B cell (primary cell): ENCODE results near the gene PTX4. TPM values are rescaled to one million over a fixed set of nuclear protein-coding genes. Genes with fewer than 3 reads are reported as not detected.
A peak's percentile ranks its signal among the peaks of the same experiment; 100 is the strongest.

Experiments used
- ATAC-seq: fragments of 200-7000 bp; cut with Tn5 transposase; one replicate; pipeline ENCODE4 v1.10.0; 2021; ENCODE audit warnings: low read depth, mild to moderate bottlenecking, moderate number of reproducible peaks, moderate library complexity
- CTCF ChIA-PET: fragments of 350-600 bp; sonication (Branson Sonifier 250); formaldehyde crosslinking; loops from one replicate; lab custom pipeline; 2021; ENCODE audit warnings: antibody characterized with exemption, inconsistent platforms; lab: Charles Lee
- POLR2A ChIA-PET: fragments of 350-600 bp; sonication (Branson Sonifier 250); formaldehyde crosslinking; loops from one replicate; lab custom pipeline; 2021; ENCODE audit warnings: antibody characterized with exemption; lab: Charles Lee
- DNase-seq: peaks from one replicate; pipeline ENCODE4 v3.0.0; 2013
- H2AFZ ChIP-seq: 2 replicates; pipeline ENCODE4 v1.6.1; 2012; ENCODE audit warnings: mild to moderate bottlenecking, low read depth, low read length; ENCODE audit not compliant: insufficient read depth, poor library complexity, severe bottlenecking
- H3K27ac ChIP-seq, 2 donors: 1 replicate in 1 of 2; 2 replicates in 1 of 2; pipeline ENCODE4 v1.5.1; 2012 to 2013; ENCODE audit warnings: low read length in 2 of 2, mild to moderate bottlenecking in 2 of 2, moderate library complexity in 1 of 2
- H3K27me3 ChIP-seq, 4 experiments: fragments of 200-600 bp in 1 of 4; sonication (generic) in 1 of 4; replicated peaks in 1 of 4; 1 replicate in 2 of 4; 2 replicates in 2 of 4; pipeline versions ENCODE4 v1.6.1 to v1.7.0; 2013 to 2016; ENCODE audit warnings: low read length in 3 of 4, mild to moderate bottlenecking in 2 of 4, mixed read lengths in 1 of 4, moderate library complexity in 1 of 4; ENCODE audit not compliant: insufficient read depth in 4 of 4, control insufficient read depth in 3 of 4; ENCODE audit errors: control extremely low read depth in 1 of 4
- H3K36me3 ChIP-seq, 2 experiments: replicated peaks in 1 of 2; 1 replicate in 1 of 2; 2 replicates in 1 of 2; pipeline versions ENCODE4 v1.6.1 to v1.7.1; 2013; ENCODE audit warnings: low read length in 1 of 2; ENCODE audit not compliant: insufficient read depth in 2 of 2, control insufficient read depth in 1 of 2; ENCODE audit errors: control extremely low read depth in 1 of 2, extremely low read depth in 1 of 2
- H3K4me1 ChIP-seq, 2 donors: fragments of 200-600 bp in 1 of 2; sonication (generic) in 1 of 2; 1 replicate in 1 of 2; 2 replicates in 1 of 2; pipeline versions ENCODE4 v1.5.1 to v1.6.1; 2013 to 2017; ENCODE audit warnings: low read length in 2 of 2; ENCODE audit not compliant: control insufficient read depth in 2 of 2, insufficient read depth in 2 of 2
- H3K4me2 ChIP-seq: replicated peaks from 2 replicates; pipeline ENCODE3; 2012; ENCODE audit warnings: mild to moderate bottlenecking, low read depth, low read length; ENCODE audit not compliant: poor library complexity, severe bottlenecking
- H3K4me3 ChIP-seq, 5 experiments: fragments of 200-600 bp in 1 of 5; sonication (generic) in 1 of 5; 1 replicate in 3 of 5; 2 replicates in 2 of 5; pipeline versions ENCODE4 v1.5.1 to v1.7.0; 2011 to 2016; ENCODE audit warnings: low read length in 4 of 5, mild to moderate bottlenecking in 4 of 5, low read depth in 2 of 5, control low read depth in 1 of 5, moderate library complexity in 1 of 5; ENCODE audit not compliant: insufficient read depth in 1 of 5; ENCODE audit errors: control extremely low read depth in 1 of 5, extremely low read depth in 1 of 5
- H3K79me2 ChIP-seq: fragments of 200-600 bp; sonication (generic); one replicate; pipeline ENCODE4 v1.6.0; 2016; ENCODE audit warnings: low read length; ENCODE audit not compliant: control insufficient read depth, insufficient read depth
- H3K9ac ChIP-seq: fragments of 200-600 bp; sonication (generic); 2 replicates; pipeline ENCODE4 v1.6.1; 2017; ENCODE audit warnings: mild to moderate bottlenecking, low read length, moderate library complexity
- H3K9me3 ChIP-seq, 3 donors: one replicate each; pipeline versions ENCODE4 v1.6.1 to v1.7.1; 2013; ENCODE audit warnings: low read length in 2 of 3; ENCODE audit not compliant: control insufficient read depth in 2 of 3, insufficient read depth in 1 of 3; ENCODE audit errors: control extremely low read depth in 1 of 3
- H4K20me1 ChIP-seq: 2 replicates; pipeline ENCODE4 v1.6.0; 2012; ENCODE audit warnings: mild to moderate bottlenecking, low read length; ENCODE audit not compliant: insufficient read depth, control insufficient read depth, poor library complexity, severe bottlenecking
- H3K27ac Mint-ChIP-seq: one replicate; pipeline ENCODE4 v1.8.0; 2021; ENCODE audit warnings: mixed read lengths
- H3K27me3 Mint-ChIP-seq: one replicate; pipeline ENCODE4 v1.8.0; 2021; ENCODE audit warnings: mixed read lengths
- H3K4me1 Mint-ChIP-seq: one replicate; pipeline ENCODE4 v1.8.0; 2021; ENCODE audit warnings: mixed read lengths
- H3K4me3 Mint-ChIP-seq: one replicate; pipeline ENCODE4 v1.8.0; 2021; ENCODE audit warnings: mixed read lengths
- H3K9me3 Mint-ChIP-seq: one replicate; pipeline ENCODE4 v1.8.0; 2022; ENCODE audit warnings: mixed read lengths; ENCODE audit not compliant: insufficient read depth
- EZH2 ChIP-seq: IDR thresholded peaks from 2 replicates; pipeline ENCODE4 v1.6.1; 2012; ENCODE audit warnings: borderline replicate concordance, low read depth, mild to moderate bottlenecking, moderate library complexity, low read length; ENCODE audit not compliant: insufficient read depth, poor library complexity, severe bottlenecking
- WGBS: methylation state at CpG from one replicate; pipeline ENCODE4 v1.1.5; 2013; ENCODE audit warnings: missing lambda C conversion rate; ENCODE audit not compliant: insufficient coverage; 5-methylcytosine and 5-hydroxymethylcytosine counted together
- intact Hi-C: fragments of 100-400 bp; cut with micrococcal nuclease; formaldehyde crosslinking; loops from one replicate; pipeline ENCODE4 v1.10.0; 2022
- polyA plus RNA-seq: library from polyadenylated mRNA; depleted of rRNA; stranded (reverse); fragments of >200 nt; gene quantifications from 2 replicates; pipeline ENCODE4 v1.2.3, GENCODE V29; 2012
- total RNA-seq, 2 donors: library from RNA; stranded (reverse); fragments of 120-200 nt in 1 of 2; gene quantifications; 1 replicate in 1 of 2; 2 replicates in 1 of 2; pipeline versions ENCODE4 v1.2.3 to v1.2.4, GENCODE V29; 2013 to 2022
- TF ChIP-seq, protein P1 (sequence below): fragments of 200-600 bp; IDR thresholded peaks from one replicate; pipeline ENCODE4 v1.8.0; 2022; ENCODE audit warnings: antibody characterized with exemption, mild to moderate bottlenecking

PTX4 gene
- total and polyA plus RNA-seq, 2 donors (not counting 1 experiment from before 2014, with no cell fraction given) = 0.33 TPM; not detected in 1

DNA sequence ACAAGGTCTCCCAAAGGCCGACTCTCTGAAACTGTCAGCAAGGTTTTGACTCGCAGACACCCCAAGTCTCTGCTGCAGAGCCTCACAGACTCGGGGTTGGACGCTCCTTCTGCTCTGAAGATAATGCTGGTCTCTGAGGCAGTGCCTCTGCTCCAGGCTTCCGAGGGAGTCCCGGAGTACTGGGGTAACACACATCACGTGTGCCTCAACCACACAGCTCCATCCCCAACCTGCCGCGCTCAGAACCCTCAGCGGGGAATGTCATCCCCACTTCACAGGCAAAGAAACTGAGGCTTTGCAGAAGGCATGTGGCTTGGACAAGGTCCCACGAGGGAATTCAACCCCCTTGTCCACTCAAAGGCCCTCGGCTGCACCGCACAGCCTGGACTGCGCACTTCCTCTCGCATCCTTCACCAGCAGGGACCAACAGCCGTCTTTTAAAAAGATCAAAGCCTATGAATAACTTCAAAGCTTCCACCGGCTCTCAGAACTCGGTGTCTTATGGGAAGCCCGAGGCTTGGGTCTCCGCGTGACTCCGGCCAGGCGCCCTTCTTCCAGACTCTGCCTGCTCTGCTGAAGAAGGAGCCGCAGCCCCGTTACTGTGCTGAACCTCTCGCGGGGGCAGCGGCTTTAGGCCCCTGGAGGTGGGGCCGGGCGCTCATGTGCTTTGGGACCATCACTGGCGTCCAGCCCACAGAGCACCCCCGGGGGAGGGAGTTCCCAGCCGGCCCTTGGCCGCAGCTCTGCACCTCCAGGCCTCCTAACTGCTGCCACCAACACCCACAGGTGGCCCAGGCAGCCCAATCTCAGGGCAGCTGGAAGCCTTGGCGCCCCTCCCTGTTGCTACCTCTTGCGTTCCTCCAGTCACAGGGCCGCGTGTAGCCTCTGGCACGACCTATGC is 46.9 kb upstream of the PTX4 start:
- Histone ChIP-seq H3K4me2 (peak overlapping the region; percentile 68), H3K27ac (no peak overlapping the region), H3K9me3 (no peaks in the 10 kb centered on the region), H3K27me3 (no peaks in the 10 kb centered on the region), H3K4me1 (peaks cover 17 to 32% of the 10 kb centered on the region in 2 donors), H3K36me3 (no peaks in the 10 kb centered on the region), H2AFZ (no peak overlapping the region), H3K4me3 (peak overlapping the region in 1 of 5 experiments; percentile 64), H3K79me2 (no peaks in the 10 kb centered on the region), H4K20me1 (no peaks in the 10 kb centered on the region), H3K9ac (no peak overlapping the region)
- H3K27ac Mint-ChIP-seq = no peak overlapping the region
- CTCF ChIA-PET = no interaction called here
- intact Hi-C loops = no loop called here
- DNase-seq (no peak), ATAC-seq (no peak)
- 63% methylated on average over 39 of the region's 39 CpGs for WGBS
- TF ChIP-seq, protein P1, sequence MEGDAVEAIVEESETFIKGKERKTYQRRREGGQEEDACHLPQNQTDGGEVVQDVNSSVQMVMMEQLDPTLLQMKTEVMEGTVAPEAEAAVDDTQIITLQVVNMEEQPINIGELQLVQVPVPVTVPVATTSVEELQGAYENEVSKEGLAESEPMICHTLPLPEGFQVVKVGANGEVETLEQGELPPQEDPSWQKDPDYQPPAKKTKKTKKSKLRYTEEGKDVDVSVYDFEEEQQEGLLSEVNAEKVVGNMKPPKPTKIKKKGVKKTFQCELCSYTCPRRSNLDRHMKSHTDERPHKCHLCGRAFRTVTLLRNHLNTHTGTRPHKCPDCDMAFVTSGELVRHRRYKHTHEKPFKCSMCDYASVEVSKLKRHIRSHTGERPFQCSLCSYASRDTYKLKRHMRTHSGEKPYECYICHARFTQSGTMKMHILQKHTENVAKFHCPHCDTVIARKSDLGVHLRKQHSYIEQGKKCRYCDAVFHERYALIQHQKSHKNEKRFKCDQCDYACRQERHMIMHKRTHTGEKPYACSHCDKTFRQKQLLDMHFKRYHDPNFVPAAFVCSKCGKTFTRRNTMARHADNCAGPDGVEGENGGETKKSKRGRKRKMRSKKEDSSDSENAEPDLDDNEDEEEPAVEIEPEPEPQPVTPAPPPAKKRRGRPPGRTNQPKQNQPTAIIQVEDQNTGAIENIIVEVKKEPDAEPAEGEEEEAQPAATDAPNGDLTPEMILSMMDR = no peak
- no peak for TF ChIP-seq EZH2
- H3K9me3 Mint-ChIP-seq = no peaks in the 10 kb centered on the region
- H3K4me1 Mint-ChIP-seq = peaks cover 21% of the 10 kb centered on the region
- POLR2A ChIA-PET = no interaction called here
- H3K27me3 Mint-ChIP-seq = no peaks in the 10 kb centered on the region
- H3K4me3 Mint-ChIP-seq = no peak overlapping the region
